Ascending aorta (tissue), 2 donors: ENCODE data around the gene ROR1. TPM values are rescaled to one million over a fixed set of nuclear protein-coding genes. Genes with fewer than 3 reads are reported as not detected.
A peak's percentile ranks its signal among the peaks of the same experiment; 100 is the strongest.

Experiments used
- DNase-seq, 2 donors: peaks; one replicate each; pipeline ENCODE4 v3.0.0-alpha.2; 2019; ENCODE audit warnings: low spot score in 2 of 2
- H3K27ac ChIP-seq, 2 donors: fragments of 200-600 bp; sonication (generic); one replicate each; pipeline ENCODE4 v1.5.1; 2016 to 2017; ENCODE audit warnings: mild to moderate bottlenecking in 1 of 2
- H3K27me3 ChIP-seq: fragments of 200-600 bp; sonication (generic); one replicate; pipeline ENCODE4 v1.5.1; 2017
- H3K36me3 ChIP-seq, 2 donors: fragments of 200-600 bp; sonication (generic); one replicate each; pipeline ENCODE4 v1.5.1; 2016
- H3K4me1 ChIP-seq, 2 donors: fragments of 200-600 bp; sonication (generic); one replicate each; pipeline ENCODE4 v1.5.1; 2016 to 2017; ENCODE audit warnings: mild to moderate bottlenecking in 1 of 2
- H3K4me3 ChIP-seq, 2 donors: fragments of 200-600 bp; sonication (generic); one replicate each; pipeline ENCODE4 v1.5.1; 2016 to 2017; ENCODE audit warnings: mild to moderate bottlenecking in 1 of 2
- H3K9me3 ChIP-seq, 2 donors: fragments of 200-600 bp; sonication (generic); one replicate each; pipeline ENCODE4 v1.5.1; 2016
- intact Hi-C: fragments of 100-400 bp; cut with DNase I; formaldehyde crosslinking; loops from one replicate; pipeline ENCODE4 v1.15.1; 2023
- total RNA-seq: library from RNA; depleted of rRNA; stranded (reverse); fragments of >200 nt; gene quantifications from one replicate; pipeline ENCODE4 v1.1.0, GENCODE V29; 2016
- TF ChIP-seq, protein P1 (sequence below), 3 experiments: fragments of 200-600 bp in 2 of 3; fragments of 450-650 bp in 1 of 3; sonication (generic) in 2 of 3; IDR thresholded peaks; one replicate each; pipeline ENCODE4 v1.5.1; 2016 to 2019; ENCODE audit warnings: antibody characterized with exemption in 3 of 3, mild to moderate bottlenecking in 1 of 3, moderate library complexity in 1 of 3

Gene ROR1
- total RNA-seq, 1 donor from 2014 or later: 115 TPM

DNA sequence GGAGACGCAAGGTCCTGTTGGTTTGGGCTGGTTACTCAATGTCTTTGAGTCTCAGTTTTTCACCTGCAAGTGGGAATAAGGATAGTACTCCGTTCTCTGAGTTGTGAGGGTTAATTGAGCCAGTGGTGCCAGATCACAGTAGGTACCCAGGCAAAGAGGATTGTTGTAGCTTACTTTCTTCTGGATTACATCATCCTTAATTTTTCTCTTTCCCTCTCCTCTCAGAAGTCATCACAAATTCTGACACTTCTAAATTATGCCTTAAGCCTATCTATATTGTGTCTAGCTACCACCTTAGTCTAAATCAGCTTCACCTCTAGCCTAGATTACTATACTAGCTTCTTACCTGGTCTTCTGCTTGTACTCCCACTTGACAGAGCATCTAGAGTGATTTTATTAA, 149.5 kb downstream of the ROR1 start:
- Histone ChIP-seq H3K27ac (peak overlapping the region; percentile 72 to 85), H3K9me3 (no peaks in the 10 kb centered on the region), H3K4me1 (peaks cover 3 to 46% of the 10 kb centered on the region in 2 donors), H3K36me3 (no peaks in the 10 kb centered on the region), H3K4me3 (no peak overlapping the region), H3K27me3 (no peaks in the 10 kb centered on the region)
- no peak for DNase-seq
- TF ChIP-seq, protein P1, sequence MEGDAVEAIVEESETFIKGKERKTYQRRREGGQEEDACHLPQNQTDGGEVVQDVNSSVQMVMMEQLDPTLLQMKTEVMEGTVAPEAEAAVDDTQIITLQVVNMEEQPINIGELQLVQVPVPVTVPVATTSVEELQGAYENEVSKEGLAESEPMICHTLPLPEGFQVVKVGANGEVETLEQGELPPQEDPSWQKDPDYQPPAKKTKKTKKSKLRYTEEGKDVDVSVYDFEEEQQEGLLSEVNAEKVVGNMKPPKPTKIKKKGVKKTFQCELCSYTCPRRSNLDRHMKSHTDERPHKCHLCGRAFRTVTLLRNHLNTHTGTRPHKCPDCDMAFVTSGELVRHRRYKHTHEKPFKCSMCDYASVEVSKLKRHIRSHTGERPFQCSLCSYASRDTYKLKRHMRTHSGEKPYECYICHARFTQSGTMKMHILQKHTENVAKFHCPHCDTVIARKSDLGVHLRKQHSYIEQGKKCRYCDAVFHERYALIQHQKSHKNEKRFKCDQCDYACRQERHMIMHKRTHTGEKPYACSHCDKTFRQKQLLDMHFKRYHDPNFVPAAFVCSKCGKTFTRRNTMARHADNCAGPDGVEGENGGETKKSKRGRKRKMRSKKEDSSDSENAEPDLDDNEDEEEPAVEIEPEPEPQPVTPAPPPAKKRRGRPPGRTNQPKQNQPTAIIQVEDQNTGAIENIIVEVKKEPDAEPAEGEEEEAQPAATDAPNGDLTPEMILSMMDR (IDR thresholded peaks at IDR 0.05): no peak
- intact Hi-C loops: loop anchor here (5.0 kb wide), 1 partner anchor 306 kb away; no protein-coding TSS in a partner anchor

- H3K4me3 ChIP-seq: no peak overlapping the region
- H3K36me3 ChIP-seq: no peaks in the 10 kb centered on the region
- intact Hi-C loops: loop anchor here (5.0 kb wide), 1 partner anchor 307 kb away; no protein-coding TSS in a partner anchor
- peak overlapping the region; percentile 72 to 85 for H3K27ac ChIP-seq
- peaks cover 13 to 48% of the 10 kb centered on the region in 2 donors for H3K4me1 ChIP-seq
- H3K9me3 ChIP-seq: no peaks in the 10 kb centered on the region
- DNase-seq: no peak
- H3K27me3 ChIP-seq: no peaks in the 10 kb centered on the region
- TF ChIP-seq, protein P1 (IDR thresholded peaks at IDR 0.05): no peak
These were observed 150.8 kb downstream of the ROR1 start for GRCh38 chr1:63924600-63924999.

DNA sequence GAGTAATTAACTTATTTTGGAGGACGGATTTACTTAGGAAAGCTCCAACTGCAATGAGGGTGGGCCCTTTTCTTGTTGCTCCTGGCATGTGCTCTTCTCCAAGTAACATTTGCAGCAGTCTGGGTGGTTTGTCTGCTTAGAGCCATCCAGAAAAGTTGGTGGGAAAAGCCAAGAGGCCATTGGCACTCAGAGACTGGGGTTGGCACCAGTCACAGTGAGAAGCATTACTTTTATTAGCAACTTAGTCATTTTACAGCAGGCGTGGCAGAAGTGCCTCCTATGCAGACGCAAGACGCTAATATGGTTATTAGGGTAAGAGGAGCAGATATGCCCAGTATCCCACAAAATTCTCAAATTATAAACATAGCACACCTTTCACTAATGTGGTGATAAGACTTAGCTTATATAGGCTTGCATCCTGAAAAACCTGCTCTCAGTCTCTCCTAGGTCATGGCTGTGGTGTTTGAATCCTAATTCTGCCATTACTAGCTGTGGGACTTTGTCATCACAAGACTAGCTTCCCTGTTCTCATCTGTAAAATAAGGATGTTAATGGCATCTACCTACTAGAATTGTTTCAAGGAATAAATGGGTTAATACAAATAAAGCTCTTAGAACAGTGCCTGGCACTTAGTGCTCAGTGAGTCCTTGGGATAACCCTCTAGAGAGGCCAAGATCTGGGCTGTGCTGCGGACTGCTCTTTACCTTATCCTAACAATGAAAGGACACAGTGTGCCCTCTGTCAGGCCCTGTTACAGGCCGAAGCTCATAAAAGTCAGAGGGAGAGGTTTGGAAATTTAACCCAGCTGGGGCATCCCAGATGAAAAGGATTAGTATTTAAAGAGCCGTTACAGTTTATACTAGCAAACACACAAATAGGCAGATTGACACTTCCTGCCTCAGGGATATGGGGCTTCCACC, 154.6 kb downstream of the ROR1 start:
- Histone ChIP-seq H3K27me3 (no peaks in the 10 kb centered on the region), H3K9me3 (no peaks in the 10 kb centered on the region), H3K36me3 (no peaks in the 10 kb centered on the region), H3K4me3 (peak overlapping the region in 1 of 2 donors; percentile 26), H3K4me1 (peaks cover 16 to 37% of the 10 kb centered on the region in 2 donors), H3K27ac (peak overlapping the region; percentile 92 to 93)
- intact Hi-C loops: loop anchor here (2.0 kb wide), 1 partner anchor 114 kb away; no protein-coding TSS in a partner anchor
- TF ChIP-seq, protein P1 (IDR thresholded peaks at IDR 0.05): no peak
- peak in 1 of 2 donors; percentile 87 for DNase-seq

GRCh38 chr1:63929106-63929478, 155.3 kb downstream of the ROR1 start:
- H3K27ac ChIP-seq: peak overlapping the region; percentile 92 to 93
- H3K4me3 ChIP-seq: peak overlapping the region in 1 of 2 donors; percentile 26
- peaks cover 16 to 38% of the 10 kb centered on the region in 2 donors for H3K4me1 ChIP-seq
- DNase-seq: no peak
- intact Hi-C loops: loop anchor here (2.0 kb wide), 1 partner anchor 114 kb away; no protein-coding TSS in a partner anchor
- TF ChIP-seq, protein P1 (IDR thresholded peaks at IDR 0.05): no peak
- no peaks in the 10 kb centered on the region for H3K36me3 ChIP-seq
- H3K27me3 ChIP-seq: no peaks in the 10 kb centered on the region
- no peaks in the 10 kb centered on the region for H3K9me3 ChIP-seq

- intact Hi-C loops: no loop called here
- H3K4me3 ChIP-seq: no peak overlapping the region
- DNase-seq: no peak
- peaks cover 21 to 53% of the 10 kb centered on the region in 2 donors for H3K4me1 ChIP-seq
- no peaks in the 10 kb centered on the region for H3K27me3 ChIP-seq
- TF ChIP-seq, protein P1 (IDR thresholded peaks at IDR 0.05): no peak
- no peaks in the 10 kb centered on the region for H3K36me3 ChIP-seq
- H3K27ac ChIP-seq: peak overlapping the region; percentile 92 to 93
- H3K9me3 ChIP-seq: no peaks in the 10 kb centered on the region
These were observed 157.7 kb downstream of the ROR1 start for GRCh38 chr1:63931468-63931867.
